KMS-11 (cell line): ENCODE data around the gene CDX2.

Source experiments
- H2AFZ ChIP-seq: fragments of 200-600 bp; sonication (generic); 2 replicates; pipeline ENCODE4 v1.6.1; 2016; ENCODE audit warnings: antibody characterized with exemption, mixed run types, low read depth
- H3K27ac ChIP-seq: fragments of 200-600 bp; sonication (generic); 2 replicates; pipeline ENCODE4 v1.6.1; 2016; ENCODE audit warnings: mild to moderate bottlenecking, mixed run types
- H3K27me3 ChIP-seq: fragments of 200-600 bp; sonication (generic); 2 replicates; pipeline ENCODE4 v1.6.1; 2017; ENCODE audit warnings: mild to moderate bottlenecking, low read depth, mixed run types, moderate library complexity; ENCODE audit not compliant: insufficient read depth
- H3K36me3 ChIP-seq: fragments of 200-600 bp; sonication (generic); 2 replicates; pipeline ENCODE4 v1.6.1; 2017; ENCODE audit warnings: mild to moderate bottlenecking, mixed run types; ENCODE audit not compliant: insufficient read depth
- H3K4me1 ChIP-seq: fragments of 200-600 bp; sonication (generic); 2 replicates; pipeline ENCODE4 v1.6.1; 2016; ENCODE audit warnings: mild to moderate bottlenecking, low read depth, mixed run types; ENCODE audit not compliant: poor library complexity, severe bottlenecking
- H3K4me2 ChIP-seq: fragments of 200-600 bp; sonication (generic); 2 replicates; pipeline ENCODE4 v1.7.0; 2016; ENCODE audit warnings: mild to moderate bottlenecking, mixed run types
- H3K4me3 ChIP-seq: fragments of 200-600 bp; sonication (generic); IDR thresholded peaks from 2 replicates; pipeline ENCODE4 v1.6.1; 2017; ENCODE audit warnings: low read depth, low read length, mixed read lengths; ENCODE audit not compliant: insufficient read depth
- H3K79me2 ChIP-seq: fragments of 200-600 bp; sonication (generic); 2 replicates; pipeline ENCODE4 v1.6.1; 2016; ENCODE audit warnings: low read depth, mixed run types; ENCODE audit not compliant: insufficient read depth
- H3K9ac ChIP-seq: fragments of 200-600 bp; sonication (generic); 2 replicates; pipeline ENCODE4 v1.6.1; 2016; ENCODE audit warnings: mild to moderate bottlenecking, mixed run types
- H4K20me1 ChIP-seq: fragments of 200-600 bp; sonication (generic); 2 replicates; pipeline ENCODE4 v1.6.1; 2016; ENCODE audit warnings: mild to moderate bottlenecking, mixed run types; ENCODE audit not compliant: insufficient read depth
- CTCF ChIP-seq: fragments of 200-600 bp; sonication (generic); conservative IDR thresholded peaks from 2 replicates; pipeline ENCODE4 v1.6.1; 2017; ENCODE audit warnings: low read depth, mild to moderate bottlenecking, antibody characterized with exemption, low read length, moderate library complexity, mixed read lengths

The CDX2 gene

GRCh38 chr13:28001049-28001448 is 31.9 kb upstream of the CDX2 start:
- Histone ChIP-seq H4K20me1 (no peaks in the 10 kb centered on the region), H3K27ac (no peak overlapping the region), H3K4me1 (peaks cover 5% of the 10 kb centered on the region), H3K79me2 (no peaks in the 10 kb centered on the region), H3K27me3 (no peaks in the 10 kb centered on the region), H3K9ac (no peak overlapping the region), H3K36me3 (no peaks in the 10 kb centered on the region), H3K4me2 (no peak overlapping the region), H3K4me3 (no peak overlapping the region), H2AFZ (no peak overlapping the region)
- TF ChIP-seq CTCF, result no peak

- H2AFZ ChIP-seq, result no peak overlapping the region
- no peaks in the 10 kb centered on the region for H3K79me2 ChIP-seq
- no peaks in the 10 kb centered on the region for H4K20me1 ChIP-seq
- no peak overlapping the region for H3K4me3 ChIP-seq
- H3K9ac ChIP-seq, result no peak overlapping the region
- TF ChIP-seq CTCF, result no peak
- H3K36me3 ChIP-seq, result no peaks in the 10 kb centered on the region
- H3K4me1 ChIP-seq, result peaks cover 5% of the 10 kb centered on the region
- no peaks in the 10 kb centered on the region for H3K27me3 ChIP-seq
- no peak overlapping the region for H3K4me2 ChIP-seq
- no peak overlapping the region for H3K27ac ChIP-seq
These were observed 31.5 kb upstream of the CDX2 start for GRCh38 chr13:28000567-28000966.

GRCh38 chr13:27997904-27998522 is 28.9 kb upstream of the CDX2 start:
- Histone ChIP-seq H4K20me1 (no peaks in the 10 kb centered on the region), H3K9ac (no peak overlapping the region), H3K27me3 (no peaks in the 10 kb centered on the region), H3K4me1 (peaks cover 5% of the 10 kb centered on the region), H3K79me2 (no peaks in the 10 kb centered on the region), H2AFZ (no peak overlapping the region), H3K4me3 (no peak overlapping the region), H3K27ac (no peak overlapping the region), H3K36me3 (no peaks in the 10 kb centered on the region), H3K4me2 (no peak overlapping the region)
- peak; percentile 60 for TF ChIP-seq CTCF

- Histone ChIP-seq H3K9ac (no peak overlapping the region), H3K4me1 (no peaks in the 10 kb centered on the region), H4K20me1 (no peaks in the 10 kb centered on the region), H3K79me2 (no peaks in the 10 kb centered on the region), H3K27me3 (no peaks in the 10 kb centered on the region), H3K4me3 (no peak overlapping the region), H2AFZ (no peak overlapping the region), H3K4me2 (no peak overlapping the region), H3K36me3 (no peaks in the 10 kb centered on the region), H3K27ac (no peak overlapping the region)
- TF ChIP-seq CTCF, result no peak
These were observed 22.8 kb upstream of the CDX2 start for GRCh38 chr13:27991881-27992280.
